IPS-NIHi7 (cell line): Measurements from ENCODE around the gene LRATD1.
"Not testable (repeated sequence)": the region's sequence is repeated elsewhere in the genome, so short reads cannot be mapped to it uniquely, and the experiment has no call there.

Source experiments
- DNase-seq: peaks from one replicate; pipeline ENCODE4 v3.0.0; 2012; ENCODE audit warnings: mixed read lengths; ENCODE audit errors: extremely low spot score

LRATD1 gene

GRCh38 chr2:14632133-14632936 is at the start of gene LRATD1:
TSS of gene LRATD1 (plus strand) at chr2:14632717. CDS start at chr2:14633980, 1,263 bp downstream.
- DNase-seq = peak; percentile 90

GRCh38 chr2:14583059-14583458 is 49.5 kb upstream of the LRATD1 start:
- DNase-seq = no peak

GRCh38 chr2:14583802-14584201 is 48.7 kb upstream of the LRATD1 start:
- DNase-seq = no peak

DNA sequence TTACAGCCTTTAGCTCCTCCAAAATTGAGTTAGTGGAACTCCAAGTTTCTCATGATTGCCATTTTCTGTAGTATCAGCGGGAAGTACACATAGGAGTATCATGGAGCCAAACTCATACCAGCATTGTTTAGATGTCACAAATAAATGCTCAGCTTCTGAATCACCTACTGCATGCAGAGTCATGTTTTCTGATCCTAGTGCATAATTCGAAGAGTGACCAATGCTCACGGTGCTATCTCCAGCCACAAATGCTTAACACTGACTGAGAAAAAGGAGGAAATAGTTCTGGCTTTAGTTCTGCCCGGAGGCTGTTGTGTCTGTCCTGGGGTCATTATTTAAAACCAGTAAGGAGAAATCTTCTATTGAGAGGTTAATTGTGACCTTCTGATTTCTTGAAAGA is 45.4 kb upstream of the LRATD1 start:
- DNase-seq = no peak

- no peak for DNase-seq
These were observed 31.3 kb upstream of the LRATD1 start for GRCh38 chr2:14601156-14601770.

DNA sequence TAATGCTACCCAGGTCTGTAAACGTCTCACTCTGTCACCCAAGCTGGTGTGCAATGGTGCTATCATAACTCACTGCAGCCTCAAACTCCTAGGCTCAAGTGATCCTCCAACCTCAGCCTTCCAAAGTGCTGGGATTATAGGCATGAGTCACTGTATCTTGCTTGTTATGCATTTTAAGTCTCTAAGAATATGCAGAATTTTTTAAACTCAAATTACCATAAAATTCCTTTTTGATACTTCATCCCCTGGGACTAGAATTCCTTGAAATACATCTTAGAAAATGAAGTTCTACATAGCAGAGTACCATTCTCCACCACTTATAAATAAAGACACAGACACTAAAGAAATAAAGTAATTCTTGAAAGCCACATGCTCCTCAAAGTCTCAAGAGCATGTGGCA is 30.2 kb upstream of the LRATD1 start:
- no peak for DNase-seq

DNA sequence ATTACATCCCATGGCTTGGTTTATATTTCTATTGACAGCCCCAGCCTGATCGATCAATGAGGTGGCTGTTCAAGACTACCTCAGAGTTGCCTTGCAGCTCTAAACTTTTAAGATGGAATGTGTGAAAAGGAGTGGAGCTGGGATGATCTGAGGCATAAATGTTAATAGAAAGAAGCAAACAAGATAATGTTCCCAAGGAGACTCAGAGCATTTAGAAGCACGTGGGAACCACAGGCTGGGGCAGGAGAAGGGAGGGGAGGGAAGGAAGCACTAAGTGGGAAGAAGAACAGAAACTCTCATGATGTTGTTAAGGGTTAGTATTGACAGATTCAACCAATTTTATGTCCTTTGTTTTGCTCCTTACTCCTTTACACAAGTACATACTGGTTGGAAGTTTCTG is 28.8 kb upstream of the LRATD1 start:
- no peak for DNase-seq

- no peak for DNase-seq
These were observed 24.3 kb upstream of the LRATD1 start for GRCh38 chr2:14608245-14608644.

DNA sequence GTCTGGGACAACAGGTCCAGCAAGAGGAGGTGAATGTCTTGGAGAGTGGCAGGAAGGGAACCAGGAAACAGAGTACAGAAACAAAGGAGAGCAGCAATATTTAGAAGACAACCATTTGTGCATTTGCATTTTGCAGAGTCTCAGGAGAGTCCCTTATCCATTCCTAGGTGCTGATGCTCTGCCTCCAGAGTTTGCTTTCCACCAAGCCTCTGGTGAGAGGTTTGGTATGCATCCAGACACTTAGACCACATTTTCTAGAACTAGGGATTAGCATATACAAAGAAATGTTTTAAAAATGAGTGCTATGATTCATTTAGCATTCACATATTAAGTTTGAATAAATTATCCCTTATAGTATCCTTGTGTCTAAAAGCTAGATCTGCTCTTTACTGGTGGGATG is 18.5 kb upstream of the LRATD1 start:
- DNase-seq = no peak

- no peak for DNase-seq
These were observed 17.4 kb upstream of the LRATD1 start for GRCh38 chr2:14615121-14615520.

DNA sequence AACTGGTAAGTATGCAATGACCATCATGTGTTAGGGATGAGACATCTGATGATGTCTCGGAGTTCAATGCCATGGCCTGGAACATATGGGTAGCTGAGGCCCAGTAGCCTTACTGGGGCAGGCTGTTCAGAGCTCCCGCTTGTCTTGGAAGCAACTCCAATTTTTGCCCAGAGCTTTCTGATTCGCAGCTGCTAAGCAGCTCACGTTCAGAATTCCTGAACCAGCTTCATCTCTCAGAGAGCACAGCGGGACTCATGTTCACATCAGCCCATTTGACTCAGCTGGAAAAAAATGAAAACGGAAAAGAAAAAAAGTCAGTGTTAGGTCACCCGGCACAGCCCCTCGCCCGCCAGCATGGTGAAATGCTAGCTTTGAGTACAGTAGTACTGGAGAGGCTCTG is 16.8 kb upstream of the LRATD1 start:
- DNase-seq = no peak

- no peak for DNase-seq
These were observed 16.2 kb upstream of the LRATD1 start for GRCh38 chr2:14616342-14616741.

- DNase-seq = no peak
These were observed 15.6 kb upstream of the LRATD1 start for GRCh38 chr2:14616950-14617349.

DNA sequence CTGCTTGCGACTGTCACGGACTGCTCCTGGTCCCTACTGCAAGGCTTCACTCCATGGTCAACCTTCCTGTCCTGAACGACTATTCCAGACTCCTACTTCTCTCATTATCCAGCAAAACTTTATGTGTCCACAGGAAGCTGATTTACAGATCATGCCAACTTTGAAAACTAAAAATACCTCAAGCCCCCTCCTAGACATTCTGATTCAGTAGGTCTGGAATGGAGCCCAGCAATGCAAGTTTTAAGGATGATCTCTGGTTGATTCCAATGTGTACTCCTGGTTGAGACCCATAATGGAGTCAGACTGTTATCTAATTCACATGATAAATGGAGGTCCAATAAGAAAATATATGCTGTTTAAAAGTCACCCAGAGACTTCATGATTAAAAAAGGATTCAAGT is 13.1 kb upstream of the LRATD1 start:
- DNase-seq = no peak

DNA sequence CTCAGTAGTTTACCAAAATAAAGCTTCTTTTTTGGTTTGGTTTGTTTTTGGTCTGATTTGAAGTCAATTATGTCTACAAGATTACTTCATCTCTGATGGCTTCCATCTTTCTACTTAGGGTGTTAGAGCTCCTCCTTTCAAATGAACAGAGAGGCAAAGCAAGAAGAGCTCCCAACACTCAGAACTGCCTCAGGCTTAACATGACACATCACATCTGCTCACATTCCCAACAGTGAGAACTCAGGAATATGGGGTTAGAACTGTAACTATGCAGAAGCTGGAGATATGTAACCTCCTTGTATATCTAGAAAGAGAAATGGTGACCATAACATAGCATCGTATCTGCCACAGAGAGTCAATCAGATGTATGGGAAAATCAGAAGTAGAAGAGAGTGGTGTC is 11.4 kb upstream of the LRATD1 start:
- no peak for DNase-seq

DNA sequence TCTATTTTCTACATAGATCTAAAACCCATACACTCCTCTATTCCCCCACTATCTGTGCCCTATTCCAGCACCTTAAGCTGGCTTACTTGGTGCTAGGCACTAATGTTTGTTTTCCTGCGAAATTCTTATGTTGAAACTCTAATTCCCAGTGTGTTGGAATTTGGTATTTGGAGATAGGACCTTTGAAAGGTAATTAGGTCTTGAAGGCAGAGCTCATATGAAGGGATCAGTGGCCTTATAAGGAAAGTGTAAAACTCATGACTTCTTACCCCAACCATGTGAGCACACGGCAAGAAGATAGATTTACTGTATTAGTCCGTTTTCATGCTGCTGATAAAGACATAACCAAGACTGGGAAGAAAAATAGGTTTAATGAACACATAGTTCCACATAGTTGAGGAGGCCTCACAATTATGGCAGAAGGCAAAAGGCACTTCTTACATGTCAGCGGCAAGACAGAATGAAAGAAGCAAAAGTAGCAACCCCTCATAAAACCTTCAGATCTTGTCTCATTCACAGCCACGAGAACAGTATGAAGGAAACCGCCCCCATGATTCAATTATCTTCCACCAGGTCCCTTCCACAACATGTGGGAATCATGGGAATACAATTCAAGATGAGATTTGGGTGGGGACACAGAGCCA is 10.5 kb upstream of the LRATD1 start:
- no peak for DNase-seq

DNA sequence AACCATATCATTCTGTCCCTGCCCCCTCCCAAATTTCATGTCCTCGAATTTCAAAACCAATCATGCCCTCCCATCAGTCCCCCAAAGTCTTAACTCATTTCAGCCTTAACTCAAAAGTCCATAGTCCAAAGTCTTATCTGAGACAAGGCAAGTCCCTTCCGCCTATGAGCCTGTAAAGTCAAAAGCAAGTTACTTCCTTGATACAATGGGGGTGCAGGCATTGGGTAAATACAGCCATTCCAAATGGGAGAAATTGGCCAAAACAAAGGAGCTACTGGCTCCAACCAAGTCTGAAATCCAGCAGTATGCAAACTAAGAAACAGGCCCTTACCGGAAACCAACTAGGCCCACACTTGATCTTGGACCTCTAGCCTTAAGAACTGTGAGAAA is 10.0 kb upstream of the LRATD1 start:
- DNase-seq = not testable (repeated sequence)

DNA sequence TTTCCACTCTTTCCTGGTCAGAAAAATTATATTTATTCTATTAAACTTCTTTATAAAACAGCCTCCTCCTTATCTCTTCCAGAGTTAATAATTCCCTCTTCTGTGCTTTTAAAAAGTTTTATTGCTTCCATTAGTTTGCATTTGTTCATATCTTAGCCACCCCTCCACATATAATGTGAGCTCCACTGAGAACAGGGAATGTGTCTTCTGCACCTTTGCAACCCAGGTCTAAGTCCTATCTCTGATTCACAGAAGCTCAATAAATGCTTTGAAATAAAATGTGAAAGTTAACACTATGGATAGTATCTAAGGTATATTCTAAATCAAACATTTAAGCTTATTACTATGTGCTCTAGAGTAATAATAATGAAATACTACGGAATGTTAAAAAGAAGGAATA is 9.3 kb upstream of the LRATD1 start:
- no peak for DNase-seq

GRCh38 chr2:14626873-14627272 is 5.6 kb upstream of the LRATD1 start:
- DNase-seq = no peak

- no peak for DNase-seq
These were observed 3.6 kb upstream of the LRATD1 start for GRCh38 chr2:14628901-14629300.

DNA sequence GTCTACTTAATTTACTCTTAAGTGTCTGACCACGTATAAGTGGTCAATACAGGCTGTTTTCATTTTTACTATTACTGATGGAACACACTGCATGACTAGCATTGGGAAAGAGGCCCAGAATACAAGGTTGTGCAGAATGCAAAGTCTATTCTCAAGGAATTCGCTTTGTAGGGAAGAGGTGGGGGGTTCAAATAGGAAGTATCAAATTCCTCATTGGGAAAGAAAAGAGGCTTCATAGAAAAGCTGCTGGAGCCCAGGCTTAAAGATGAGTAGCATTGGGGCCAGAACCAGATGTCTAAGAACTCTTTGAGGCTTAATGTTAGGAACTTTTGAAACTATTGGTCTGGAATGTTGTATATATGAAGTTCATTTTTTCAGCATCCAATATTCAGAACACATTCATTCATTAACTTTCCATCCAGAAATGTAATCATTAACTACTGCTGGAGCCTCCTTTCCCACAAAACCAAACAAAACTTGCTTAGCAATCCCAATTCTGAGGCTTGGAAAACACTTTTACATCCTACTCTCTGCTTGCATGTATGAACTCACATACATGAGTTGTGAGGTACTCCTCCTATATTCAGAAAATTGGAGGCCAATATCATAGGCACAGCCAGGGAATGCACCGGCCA is 994 bp upstream of the LRATD1 start:
- no peak for DNase-seq

DNA sequence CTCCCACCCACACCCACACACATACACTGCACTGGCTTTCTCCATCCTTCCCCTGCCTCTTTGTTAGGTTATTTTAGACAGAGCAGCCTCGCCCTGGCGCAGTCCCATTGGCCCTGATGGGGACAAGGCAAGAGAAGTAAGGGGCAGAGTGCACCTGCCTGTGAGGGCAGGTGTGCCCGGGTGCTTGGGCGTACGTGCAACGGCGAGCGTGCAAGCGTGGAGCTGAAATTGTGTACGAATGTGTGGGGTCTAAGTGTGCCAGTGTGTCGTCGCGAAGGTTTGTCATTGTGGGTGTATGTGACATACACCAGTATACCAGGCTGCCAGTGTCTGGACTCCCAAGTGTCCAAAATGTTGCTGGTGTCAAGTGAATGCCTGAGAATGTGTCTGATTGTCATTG is 544 bp downstream of the LRATD1 start:
- peak; percentile 11 for DNase-seq
